K562 (cell line): Measurements from ENCODE around the gene PREP. TPM values are rescaled to one million over a fixed set of nuclear protein-coding genes. Genes with fewer than 3 reads are reported as not detected.
A peak's percentile ranks its signal among the peaks of the same experiment; 100 is the strongest.

Experiments used
- ERF ChIP-seq: fragments of 450-650 bp; formaldehyde crosslinking; IDR thresholded peaks from 2 replicates; pipeline ENCODE4 v1.4.0; 2020; ENCODE audit warnings: mild to moderate bottlenecking, mixed read lengths
- HDAC8 ChIP-seq: fragments of 450-650 bp; IDR thresholded peaks from 2 replicates; pipeline ENCODE4 v1.6.1; 2016; ENCODE audit warnings: mild to moderate bottlenecking, missing genetic modification characterization, moderate library complexity, missing compliant biosample characterization
- ZFP1 ChIP-seq: fragments of 450-650 bp; formaldehyde crosslinking; IDR thresholded peaks from 2 replicates; pipeline ENCODE4 v1.4.0; 2020; ENCODE audit warnings: mild to moderate bottlenecking, mixed read lengths
- ZNF79 ChIP-seq: fragments of 250-450 bp; sonication (Bioruptor Pico); IDR thresholded peaks from 2 replicates; pipeline ENCODE4 v1.4.0; 2020; ENCODE audit warnings: low read depth, mild to moderate bottlenecking, moderate library complexity
- polyA plus RNA-seq, 8 experiments: library from polyadenylated mRNA; depleted of rRNA in 4 of 8; stranded (reverse) in 5 of 8; unstranded in 3 of 8; fragments of >200 nt; fragmentation: Nextera tagmentation in 2 of 8; fragmentation: Illumina TruSeq in 1 of 8; extraction: Ambion mirVana in 2 of 8; extraction: Trizol in 1 of 8; gene quantifications; 2 replicates each; pipeline versions ENCODE4 v1.2.1 to v1.2.3, GENCODE V29; 2011 to 2014; ENCODE audit warnings: inconsistent platforms in 1 of 8, missing spikeins in 1 of 8
- total RNA-seq, 7 experiments: library from RNA; depleted of rRNA in 6 of 7; stranded (reverse); fragments of >200 nt in 6 of 7; fragmentation: Illumina TruSeq in 2 of 7; extraction: Trizol in 2 of 7; gene quantifications; 2 replicates each; pipeline versions ENCODE4 v1.2.1 to v1.2.3, GENCODE V29; 2011 to 2021; ENCODE audit warnings: low replicate concordance in 1 of 7
- TF ChIP-seq, protein P1 (sequence below), 3 experiments: IDR thresholded peaks in 2 of 3; conservative IDR thresholded peaks in 1 of 3; 2 replicates each; pipeline ENCODE4 v1.5.1; 2011 to 2012; ENCODE audit warnings: low read length in 3 of 3, mild to moderate bottlenecking in 3 of 3, control low read depth in 2 of 3, improper control_type of control experiment in 1 of 3, inconsistent platforms in 1 of 3, low read depth in 1 of 3, mixed read lengths in 1 of 3, moderate library complexity in 1 of 3; ENCODE audit not compliant: insufficient read depth in 2 of 3
- TF ChIP-seq, protein P2 (sequence below): fragments of 250-450 bp; sonication (Bioruptor Pico); IDR thresholded peaks from 2 replicates; pipeline ENCODE4 v1.5.0; 2021; ENCODE audit warnings: mild to moderate bottlenecking, moderate library complexity
- TF ChIP-seq, protein P3 (sequence below): fragments of 450-650 bp; IDR thresholded peaks from 2 replicates; pipeline ENCODE4 v1.6.1; 2016; ENCODE audit warnings: antibody characterized with exemption
- TF ChIP-seq, protein P4 (sequence below), 2 experiments: fragments of 450-650 bp in 1 of 2; sonication (generic) in 1 of 2; formaldehyde crosslinking in 1 of 2; IDR thresholded peaks; 2 replicates each; pipeline versions ENCODE4 v1.7.1 to v1.9.0; 2016 to 2022; ENCODE audit warnings: inconsistent platforms in 1 of 2, mild to moderate bottlenecking in 1 of 2, missing genetic modification reagents in 1 of 2

PREP gene
- total and polyA plus RNA-seq, 9 of the 15 experiments (the other 6 are each of a cell fraction or from before 2014, with no cell fraction given), result 14.1 to 60.8 (median 28.3) TPM

DNA sequence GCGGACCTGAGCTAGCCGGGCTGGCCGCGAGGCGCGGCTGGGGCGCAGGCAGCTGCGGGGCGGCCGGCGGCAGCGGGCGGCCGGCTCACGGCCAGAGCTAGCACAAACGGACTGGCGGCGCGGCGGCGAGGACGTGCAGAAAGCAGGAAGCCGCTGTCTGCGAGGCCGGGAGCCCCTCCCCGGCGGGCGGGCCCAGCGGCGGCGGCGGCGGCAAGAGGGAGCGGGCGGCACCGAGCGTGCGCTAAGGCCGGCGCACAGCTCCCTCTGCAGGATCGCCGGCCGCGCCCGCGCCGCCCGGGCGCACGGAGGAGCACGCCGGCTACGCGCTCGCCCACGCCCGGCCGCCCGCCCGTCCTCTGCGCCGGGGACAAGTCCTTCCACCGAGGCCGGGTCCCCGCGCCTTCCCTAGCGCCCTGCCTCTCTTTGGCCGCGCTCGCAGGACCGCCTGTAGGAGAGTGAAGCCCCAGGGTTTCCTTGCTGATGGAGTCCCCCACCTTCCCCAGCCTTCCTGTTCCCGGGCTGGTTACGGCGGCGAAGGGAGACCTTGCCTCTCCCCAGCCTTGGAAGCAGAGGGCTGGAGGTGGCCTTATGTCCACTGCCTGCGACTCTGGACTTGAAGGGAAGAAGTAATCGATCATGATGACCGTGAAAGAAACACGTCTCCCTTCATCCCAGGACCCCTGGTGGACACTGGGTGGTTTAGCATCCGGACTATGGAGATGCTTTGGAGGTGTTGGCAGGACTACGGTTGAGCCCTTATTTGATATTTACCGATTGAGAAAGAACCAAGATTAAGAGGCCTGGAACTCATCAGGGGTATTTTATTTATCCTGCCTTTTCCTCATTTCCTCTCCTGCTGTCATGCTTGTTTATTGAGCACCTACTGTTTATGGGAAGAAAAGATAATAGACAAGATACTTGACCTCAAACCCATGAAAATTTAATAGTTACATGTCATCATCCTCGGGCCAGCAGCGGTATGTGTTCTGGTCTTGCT lies at the start of gene PREP (continued):
- TF ChIP-seq, protein P1, sequence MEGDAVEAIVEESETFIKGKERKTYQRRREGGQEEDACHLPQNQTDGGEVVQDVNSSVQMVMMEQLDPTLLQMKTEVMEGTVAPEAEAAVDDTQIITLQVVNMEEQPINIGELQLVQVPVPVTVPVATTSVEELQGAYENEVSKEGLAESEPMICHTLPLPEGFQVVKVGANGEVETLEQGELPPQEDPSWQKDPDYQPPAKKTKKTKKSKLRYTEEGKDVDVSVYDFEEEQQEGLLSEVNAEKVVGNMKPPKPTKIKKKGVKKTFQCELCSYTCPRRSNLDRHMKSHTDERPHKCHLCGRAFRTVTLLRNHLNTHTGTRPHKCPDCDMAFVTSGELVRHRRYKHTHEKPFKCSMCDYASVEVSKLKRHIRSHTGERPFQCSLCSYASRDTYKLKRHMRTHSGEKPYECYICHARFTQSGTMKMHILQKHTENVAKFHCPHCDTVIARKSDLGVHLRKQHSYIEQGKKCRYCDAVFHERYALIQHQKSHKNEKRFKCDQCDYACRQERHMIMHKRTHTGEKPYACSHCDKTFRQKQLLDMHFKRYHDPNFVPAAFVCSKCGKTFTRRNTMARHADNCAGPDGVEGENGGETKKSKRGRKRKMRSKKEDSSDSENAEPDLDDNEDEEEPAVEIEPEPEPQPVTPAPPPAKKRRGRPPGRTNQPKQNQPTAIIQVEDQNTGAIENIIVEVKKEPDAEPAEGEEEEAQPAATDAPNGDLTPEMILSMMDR (IDR thresholded peaks at IDR 0.05 in 2 of 3, conservative IDR thresholded peaks at IDR 0.05 in 1 of 3; ENCODE audit: insufficient read depth in 2 of 3, low read depth in 1 of 3, low read length in 3 of 3), result peak; percentile 71 to 95 (median 78)
- TF ChIP-seq ZNF79 (no peak), ZFP1 (CRISPR knock-in tag) (no peak), ERF (0 out of 2 replicates have a peak, but pooled peaks have one; percentile 37), HDAC8 (tag) (no peak)
- TF ChIP-seq, protein P2, sequence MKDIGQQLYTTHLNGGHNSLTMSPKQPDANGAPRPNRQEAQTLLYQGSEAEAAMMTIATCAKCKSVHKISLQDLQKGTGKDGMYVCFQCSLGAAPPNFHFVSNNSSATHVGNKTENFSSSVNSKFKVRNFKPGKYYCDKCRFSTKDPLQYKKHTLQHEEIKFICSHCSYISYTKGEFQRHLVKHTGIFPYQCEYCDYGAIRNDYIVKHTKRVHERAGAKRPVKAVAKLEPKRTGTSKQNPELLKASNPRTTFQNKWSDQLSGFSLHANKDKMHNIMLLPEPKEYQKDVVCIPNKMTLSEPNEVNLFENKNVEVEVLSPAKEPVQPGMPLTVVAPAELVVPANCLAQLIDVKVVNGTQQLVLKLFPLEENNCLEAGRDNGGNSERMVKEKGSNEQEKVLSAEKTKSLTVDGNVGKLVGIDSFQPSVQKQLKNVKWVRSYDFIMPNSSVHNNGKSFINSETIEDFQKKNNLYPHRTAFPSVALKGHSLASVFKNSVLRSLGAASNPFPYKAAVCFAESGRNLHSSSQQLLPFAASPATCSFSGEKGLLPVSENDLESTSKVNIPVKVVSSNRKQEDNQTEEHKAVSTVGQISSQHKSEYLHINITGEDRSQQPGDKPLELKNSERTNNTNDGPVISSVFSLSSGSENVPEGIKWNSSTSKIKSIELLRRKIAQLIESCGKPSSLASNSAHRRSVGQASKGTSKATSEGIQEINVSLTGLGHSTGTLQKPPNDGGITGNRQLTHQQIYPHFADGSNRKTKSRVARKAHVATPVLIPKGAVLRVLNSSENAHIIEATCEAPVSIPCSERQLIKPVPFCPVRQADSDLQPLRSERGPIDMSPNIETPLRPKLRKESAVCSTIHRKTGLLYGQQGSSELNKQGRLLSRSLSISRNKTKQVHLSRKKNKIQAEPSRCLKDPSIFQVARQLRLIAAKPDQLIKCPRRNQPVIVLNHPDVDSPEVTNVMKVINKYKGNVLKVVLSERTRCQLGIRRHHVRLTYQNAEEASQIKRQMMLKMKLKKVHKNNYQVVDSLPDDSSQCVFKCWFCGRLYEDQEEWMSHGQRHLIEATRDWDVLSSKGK, result no peak
- TF ChIP-seq, protein P3, sequence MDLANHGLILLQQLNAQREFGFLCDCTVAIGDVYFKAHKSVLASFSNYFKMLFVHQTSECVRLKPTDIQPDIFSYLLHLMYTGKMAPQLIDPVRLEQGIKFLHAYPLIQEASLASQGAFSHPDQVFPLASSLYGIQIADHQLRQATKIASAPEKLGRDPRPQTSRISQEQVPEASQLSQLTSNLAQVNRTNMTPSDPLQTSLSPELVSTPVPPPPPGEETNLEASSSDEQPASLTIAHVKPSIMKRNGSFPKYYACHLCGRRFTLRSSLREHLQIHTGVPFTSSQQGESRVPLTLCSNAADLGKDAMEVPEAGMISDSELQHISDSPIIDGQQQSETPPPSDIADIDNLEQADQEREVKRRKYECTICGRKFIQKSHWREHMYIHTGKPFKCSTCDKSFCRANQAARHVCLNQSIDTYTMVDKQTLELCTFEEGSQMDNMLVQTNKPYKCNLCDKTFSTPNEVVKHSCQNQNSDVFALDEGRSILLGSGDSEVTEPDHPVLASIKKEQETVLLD, result 0 out of 2 replicates have a peak, but pooled peaks have one; percentile 26
- TF ChIP-seq, protein P4, sequence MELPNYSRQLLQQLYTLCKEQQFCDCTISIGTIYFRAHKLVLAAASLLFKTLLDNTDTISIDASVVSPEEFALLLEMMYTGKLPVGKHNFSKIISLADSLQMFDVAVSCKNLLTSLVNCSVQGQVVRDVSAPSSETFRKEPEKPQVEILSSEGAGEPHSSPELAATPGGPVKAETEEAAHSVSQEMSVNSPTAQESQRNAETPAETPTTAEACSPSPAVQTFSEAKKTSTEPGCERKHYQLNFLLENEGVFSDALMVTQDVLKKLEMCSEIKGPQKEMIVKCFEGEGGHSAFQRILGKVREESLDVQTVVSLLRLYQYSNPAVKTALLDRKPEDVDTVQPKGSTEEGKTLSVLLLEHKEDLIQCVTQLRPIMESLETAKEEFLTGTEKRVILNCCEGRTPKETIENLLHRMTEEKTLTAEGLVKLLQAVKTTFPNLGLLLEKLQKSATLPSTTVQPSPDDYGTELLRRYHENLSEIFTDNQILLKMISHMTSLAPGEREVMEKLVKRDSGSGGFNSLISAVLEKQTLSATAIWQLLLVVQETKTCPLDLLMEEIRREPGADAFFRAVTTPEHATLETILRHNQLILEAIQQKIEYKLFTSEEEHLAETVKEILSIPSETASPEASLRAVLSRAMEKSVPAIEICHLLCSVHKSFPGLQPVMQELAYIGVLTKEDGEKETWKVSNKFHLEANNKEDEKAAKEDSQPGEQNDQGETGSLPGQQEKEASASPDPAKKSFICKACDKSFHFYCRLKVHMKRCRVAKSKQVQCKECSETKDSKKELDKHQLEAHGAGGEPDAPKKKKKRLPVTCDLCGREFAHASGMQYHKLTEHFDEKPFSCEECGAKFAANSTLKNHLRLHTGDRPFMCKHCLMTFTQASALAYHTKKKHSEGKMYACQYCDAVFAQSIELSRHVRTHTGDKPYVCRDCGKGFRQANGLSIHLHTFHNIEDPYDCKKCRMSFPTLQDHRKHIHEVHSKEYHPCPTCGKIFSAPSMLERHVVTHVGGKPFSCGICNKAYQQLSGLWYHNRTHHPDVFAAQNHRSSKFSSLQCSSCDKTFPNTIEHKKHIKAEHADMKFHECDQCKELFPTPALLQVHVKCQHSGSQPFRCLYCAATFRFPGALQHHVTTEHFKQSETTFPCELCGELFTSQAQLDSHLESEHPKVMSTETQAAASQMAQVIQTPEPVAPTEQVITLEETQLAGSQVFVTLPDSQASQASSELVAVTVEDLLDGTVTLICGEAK (IDR thresholded peaks at IDR 0.05), result peak; percentile 22; the same call in 1 of the 2 replicates
- TF ChIP-seq, protein P4 (CRISPR knock-in tag; IDR thresholded peaks at IDR 0.05), result no peak
